GM12878 (cell line): ENCODE measurements around the gene OTOGL. TPM values are rescaled to one million over a fixed set of nuclear protein-coding genes. Genes with fewer than 3 reads are reported as not detected.

Experiments
- ATAC-seq: fragments of 200-7000 bp; cut with Tn5 transposase; 3 replicates; pipeline ENCODE4 v1.9.1; 2020; ENCODE audit warnings: mild to moderate bottlenecking, moderate library complexity
- BruUV-seq: library from RNA; stranded (reverse); fragments of 400-500 nt; replicated peaks from 2 replicates; lab custom pipeline; 2021; lab: Mats Ljungman, UMichigan
- CTCF ChIA-PET: fragments of 300-600 bp; sonication (Branson Sonifier 250); formaldehyde crosslinking; extraction: SDS; loops from one replicate; lab custom pipeline; 2021; ENCODE audit warnings: inconsistent platforms; lab: Yijun Ruan, JAX
- POLR2A ChIA-PET: fragments of 350-600 bp; formaldehyde crosslinking; extraction: SDS; loops from one replicate; lab custom pipeline; 2021; ENCODE audit warnings: inconsistent platforms; lab: Charles Lee
- RAD21 ChIA-PET: fragments of 300-600 bp; sonication (Branson Sonifier 250); formaldehyde crosslinking; loops from one replicate; lab custom pipeline; 2023; ENCODE audit warnings: antibody characterized with exemption; ENCODE audit not compliant: unreplicated experiment; lab: Charles Lee
- SMC1A ChIA-PET: fragments of 300-600 bp; sonication (Branson Sonifier 250); formaldehyde crosslinking; loops from one replicate; lab custom pipeline; 2023; ENCODE audit not compliant: unreplicated experiment, uncharacterized antibody; lab: Charles Lee
- DNase-seq: peaks from one replicate; pipeline ENCODE4 v3.0.0-alpha.2; 2011; ENCODE audit warnings: low read depth, low spot score
- FAIRE-seq: peaks from 3 replicates; lab custom pipeline; 2011; peaks lifted over from hg19 to GRCh38; lab: Jason Lieb, UNC
- H2AFZ ChIP-seq: 2 replicates; pipeline ENCODE4 v1.6.0; 2011; ENCODE audit warnings: low read depth, low read length, control low read depth; ENCODE audit not compliant: control insufficient read depth
- H3K27ac ChIP-seq: 2 replicates; pipeline ENCODE4 v1.5.1; 2011; ENCODE audit warnings: control low read depth; ENCODE audit not compliant: control insufficient read depth, insufficient read depth
- H3K27me3 ChIP-seq, 2 experiments: replicated peaks in 1 of 2; 2 replicates each; pipeline versions ENCODE4 v1.6.0 to v1.6.1; 2011; ENCODE audit warnings: low read length in 1 of 2; ENCODE audit not compliant: control insufficient read depth in 2 of 2, insufficient read depth in 2 of 2
- H3K36me3 ChIP-seq, 2 experiments: 2 replicates each; pipeline ENCODE4 v1.5.1; 2011; ENCODE audit warnings: low read length in 1 of 2; ENCODE audit not compliant: control insufficient read depth in 2 of 2, insufficient read depth in 2 of 2
- H3K4me1 ChIP-seq: 2 replicates; pipeline ENCODE4 v1.6.1; 2011; ENCODE audit warnings: mild to moderate bottlenecking, low read length, moderate library complexity, mixed read lengths; ENCODE audit not compliant: control insufficient read depth, insufficient read depth
- H3K4me2 ChIP-seq: 2 replicates; pipeline ENCODE4 v1.6.0; 2011; ENCODE audit warnings: control low read depth; ENCODE audit not compliant: control insufficient read depth, insufficient read depth
- H3K4me3 ChIP-seq: fragments of 200-600 bp; sonication (generic); 2 replicates; pipeline ENCODE4 v1.5.1; 2016
- H3K79me2 ChIP-seq: 2 replicates; pipeline ENCODE4 v1.6.0; 2011; ENCODE audit warnings: low read length; ENCODE audit not compliant: control insufficient read depth, insufficient read depth
- H3K9ac ChIP-seq: 2 replicates; pipeline ENCODE4 v1.8.0; 2011; ENCODE audit warnings: low read length, control low read depth, mixed read lengths; ENCODE audit not compliant: control insufficient read depth, insufficient read depth
- H3K9me3 ChIP-seq: replicated peaks from 3 replicates; pipeline ENCODE4 v1.5.1; 2011; ENCODE audit warnings: mild to moderate bottlenecking, low read length; ENCODE audit not compliant: control insufficient read depth, insufficient read depth
- H4K20me1 ChIP-seq: 2 replicates; pipeline ENCODE4 v1.6.0; 2011; ENCODE audit not compliant: control insufficient read depth, insufficient read depth
- EGR1 ChIP-seq, 2 experiments: IDR thresholded peaks; 1 replicate in 1 of 2; 2 replicates in 1 of 2; pipeline ENCODE4 v1.6.1; 2011 to 2012; ENCODE audit warnings: low read depth in 2 of 2, low read length in 2 of 2, borderline replicate concordance in 1 of 2, mild to moderate bottlenecking in 1 of 2, moderate library complexity in 1 of 2
- EP300 ChIP-seq, 2 experiments: fragments of 150-350 bp in 1 of 2; IDR thresholded peaks; 2 replicates each; pipeline ENCODE4 v1.6.1; 2011 to 2012; ENCODE audit warnings: low read depth in 2 of 2, low read length in 2 of 2, borderline replicate concordance in 1 of 2, improper control_type of control experiment in 1 of 2, inconsistent platforms in 1 of 2; ENCODE audit not compliant: control insufficient read depth in 1 of 2
- EZH2 ChIP-seq: IDR thresholded peaks from 2 replicates; pipeline ENCODE4 v1.6.1; 2012; ENCODE audit warnings: low read depth, mild to moderate bottlenecking, control low read depth, inconsistent platforms, low read length, borderline replicate concordance; ENCODE audit not compliant: control insufficient read depth
- JUND ChIP-seq: IDR thresholded peaks from 2 replicates; pipeline ENCODE4 v1.6.1; 2012; ENCODE audit warnings: low read depth, mild to moderate bottlenecking, low read length, improper control_type of control experiment, moderate library complexity
- MTA2 ChIP-seq: fragments of 450-650 bp; IDR thresholded peaks from 2 replicates; pipeline ENCODE4 v1.6.1; 2016; ENCODE audit warnings: low read depth, mild to moderate bottlenecking, moderate library complexity
- MYC ChIP-seq: IDR thresholded peaks from 2 replicates; pipeline ENCODE4 v1.6.1; 2011; ENCODE audit warnings: mild to moderate bottlenecking, low read length, moderate library complexity, inconsistent platforms; ENCODE audit not compliant: insufficient read depth, insufficient replicate concordance, insufficient read length, severe bottlenecking
- PAX8 ChIP-seq: fragments of 450-650 bp; IDR thresholded peaks from 2 replicates; pipeline ENCODE4 v1.6.1; 2017; ENCODE audit warnings: mild to moderate bottlenecking, moderate library complexity
- TBL1XR1 ChIP-seq: IDR thresholded peaks from 2 replicates; pipeline ENCODE4 v1.6.1; 2012; ENCODE audit warnings: low read depth, low read length, improper control_type of control experiment
- ZBED1 ChIP-seq: IDR thresholded peaks from 2 replicates; pipeline ENCODE4 v1.6.1; 2016; ENCODE audit warnings: borderline replicate concordance
- WGBS: methylation state at CpG from one replicate; pipeline ENCODE4 v1.1.6; 2016; ENCODE audit warnings: low lambda C conversion rate; ENCODE audit not compliant: insufficient replicate concordance, insufficient coverage; ENCODE audit errors: missing lambda C conversion rate; 5-methylcytosine and 5-hydroxymethylcytosine counted together
- in situ Hi-C: fragments of 300-500 bp; cut with MboI; formaldehyde crosslinking; loops from 9 replicates; pipeline ENCODE4 v1.14.3; 2018; ENCODE audit warnings: mixed read lengths
- intact Hi-C: fragments of 100-400 bp; cut with micrococcal nuclease; formaldehyde crosslinking; loops from one replicate; pipeline ENCODE4 v1.14.2; 2022; ENCODE audit not compliant: unreplicated experiment
- polyA plus RNA-seq, 11 experiments: library from polyadenylated mRNA; depleted of rRNA in 4 of 11; unstranded in 6 of 11; stranded (reverse) in 5 of 11; fragments of >200 nt; fragmentation: Nextera tagmentation in 4 of 11; fragmentation: Illumina TruSeq in 1 of 11; extraction: Ambion mirVana in 4 of 11; extraction: Trizol in 1 of 11; gene quantifications; 1 replicate in 1 of 11; 2 replicates in 10 of 11; pipeline versions ENCODE4 v1.2.1 to v1.2.3, GENCODE V29; 2011 to 2016; ENCODE audit warnings: inconsistent platforms in 2 of 11, missing spikeins in 2 of 11, low read depth in 1 of 11
- total RNA-seq, 4 experiments: library from RNA; depleted of rRNA in 3 of 4; stranded (reverse); fragments of >200 nt in 3 of 4; fragmentation: Illumina TruSeq in 1 of 4; extraction: Trizol in 1 of 4; gene quantifications; 2 replicates each; pipeline versions ENCODE4 v1.2.1 to v1.2.3, GENCODE V29; 2013 to 2021
- TF ChIP-seq, protein P1 (sequence below): fragments of 450-650 bp; IDR thresholded peaks from 2 replicates; pipeline ENCODE4 v1.6.1; 2017; ENCODE audit warnings: antibody characterized with exemption, mild to moderate bottlenecking, moderate library complexity

Gene OTOGL
- total and polyA plus RNA-seq, 10 of the 15 experiments (the other 5 are each of a cell fraction or from before 2014, with no cell fraction given) = 0.04 to 3.7 (median 0.27) TPM

DNA sequence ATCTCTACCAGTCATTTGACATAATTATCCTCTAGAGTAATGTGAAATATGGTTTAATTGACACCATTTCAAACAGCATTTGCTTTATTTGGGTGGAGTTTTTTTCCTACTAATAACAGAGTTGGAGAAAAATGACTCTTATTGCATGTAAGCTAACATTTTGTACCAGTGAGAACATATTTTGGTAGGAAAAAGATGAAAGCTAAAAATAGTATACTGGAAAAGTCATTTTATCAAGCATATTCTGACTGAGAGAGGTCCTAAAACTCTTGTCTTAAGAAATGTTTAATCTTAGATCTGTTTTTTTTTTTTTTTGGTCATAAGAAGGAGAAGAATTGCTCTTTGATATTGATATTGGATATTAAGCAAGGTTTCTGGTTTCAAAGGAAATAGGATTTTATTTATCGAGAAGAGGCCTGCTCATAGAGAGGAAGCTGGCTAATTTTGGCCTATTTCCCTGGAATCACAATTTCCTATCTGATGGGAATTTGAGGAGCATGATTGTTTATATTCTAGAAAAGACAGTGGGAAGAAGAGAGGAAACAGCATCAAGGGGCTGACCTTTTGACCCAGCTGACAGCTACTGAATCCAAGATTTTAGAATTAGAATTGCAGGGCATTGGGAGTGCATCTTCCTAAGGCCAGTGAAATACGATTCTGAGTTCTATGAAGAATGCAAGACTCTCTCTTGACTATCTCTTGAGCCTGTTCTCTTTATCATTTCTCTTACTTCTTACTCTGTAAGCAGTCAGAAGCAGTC lies 19.4 kb downstream of the OTOGL start:
- in situ Hi-C loops = no loop called here
- Histone ChIP-seq H3K27me3 (no peaks in the 10 kb centered on the region), H3K4me1 (no peaks in the 10 kb centered on the region), H3K36me3 (no peaks in the 10 kb centered on the region), H3K9me3 (no peaks in the 10 kb centered on the region), H3K79me2 (no peaks in the 10 kb centered on the region), H3K9ac (no peak overlapping the region), H3K27ac (no peak overlapping the region), H3K4me2 (no peak overlapping the region), H2AFZ (no peak overlapping the region), H3K4me3 (no peak overlapping the region), H4K20me1 (no peaks in the 10 kb centered on the region)
- no peak for TF ChIP-seq TBL1XR1
- TF ChIP-seq, protein P1, sequence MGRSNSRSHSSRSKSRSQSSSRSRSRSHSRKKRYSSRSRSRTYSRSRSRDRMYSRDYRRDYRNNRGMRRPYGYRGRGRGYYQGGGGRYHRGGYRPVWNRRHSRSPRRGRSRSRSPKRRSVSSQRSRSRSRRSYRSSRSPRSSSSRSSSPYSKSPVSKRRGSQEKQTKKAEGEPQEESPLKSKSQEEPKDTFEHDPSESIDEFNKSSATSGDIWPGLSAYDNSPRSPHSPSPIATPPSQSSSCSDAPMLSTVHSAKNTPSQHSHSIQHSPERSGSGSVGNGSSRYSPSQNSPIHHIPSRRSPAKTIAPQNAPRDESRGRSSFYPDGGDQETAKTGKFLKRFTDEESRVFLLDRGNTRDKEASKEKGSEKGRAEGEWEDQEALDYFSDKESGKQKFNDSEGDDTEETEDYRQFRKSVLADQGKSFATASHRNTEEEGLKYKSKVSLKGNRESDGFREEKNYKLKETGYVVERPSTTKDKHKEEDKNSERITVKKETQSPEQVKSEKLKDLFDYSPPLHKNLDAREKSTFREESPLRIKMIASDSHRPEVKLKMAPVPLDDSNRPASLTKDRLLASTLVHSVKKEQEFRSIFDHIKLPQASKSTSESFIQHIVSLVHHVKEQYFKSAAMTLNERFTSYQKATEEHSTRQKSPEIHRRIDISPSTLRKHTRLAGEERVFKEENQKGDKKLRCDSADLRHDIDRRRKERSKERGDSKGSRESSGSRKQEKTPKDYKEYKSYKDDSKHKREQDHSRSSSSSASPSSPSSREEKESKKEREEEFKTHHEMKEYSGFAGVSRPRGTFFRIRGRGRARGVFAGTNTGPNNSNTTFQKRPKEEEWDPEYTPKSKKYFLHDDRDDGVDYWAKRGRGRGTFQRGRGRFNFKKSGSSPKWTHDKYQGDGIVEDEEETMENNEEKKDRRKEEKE = no peak
- FAIRE-seq = no peak
- ChIA-PET SMC1A (interaction anchor here (0.6 to 1.3 kb wide), 3 partner anchors 24 to 176 kb away, joined by 3 to 4 read pairs (median 3); no protein-coding TSS in a partner anchor), RAD21 (no interaction called here), POLR2A (no interaction called here), CTCF (interaction anchor here (0.6 to 1.3 kb wide), 3 partner anchors 12 to 61 kb away, joined by 3 to 7 read pairs (median 5); no protein-coding TSS in a partner anchor)
- no peak for ATAC-seq
- no peak for DNase-seq
- WGBS = 42% methylated on average over 2 of the region's 2 CpGs
- no TSS peak for BruUV-seq
- intact Hi-C loops = no loop called here

DNA sequence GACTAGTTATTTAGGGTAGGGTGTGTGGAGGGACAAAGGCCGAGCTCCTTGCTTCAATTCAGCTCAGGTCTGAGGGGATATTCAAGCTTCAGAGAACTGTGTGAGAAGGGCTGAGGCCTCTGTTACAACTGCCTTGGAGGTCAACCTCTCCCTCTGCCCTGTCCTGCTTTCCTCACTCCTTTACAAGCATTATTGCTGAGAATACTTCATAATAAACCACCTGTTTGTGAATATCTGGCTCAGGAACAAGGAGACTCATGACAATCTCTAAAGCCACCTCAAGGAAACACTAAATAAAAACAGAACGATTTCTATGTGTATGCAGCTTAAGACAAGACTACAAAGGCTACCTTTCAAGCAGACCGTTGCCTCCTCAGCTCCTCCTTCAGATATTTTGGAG lies 21.7 kb downstream of the OTOGL start:
- Histone ChIP-seq H3K9ac (no peak overlapping the region), H3K9me3 (no peaks in the 10 kb centered on the region), H2AFZ (no peak overlapping the region), H3K27me3 (no peaks in the 10 kb centered on the region), H3K4me3 (no peak overlapping the region), H3K27ac (no peak overlapping the region), H3K36me3 (no peaks in the 10 kb centered on the region), H3K79me2 (no peaks in the 10 kb centered on the region), H3K4me2 (no peak overlapping the region), H3K4me1 (no peaks in the 10 kb centered on the region), H4K20me1 (no peaks in the 10 kb centered on the region)
- RAD21 ChIA-PET = no interaction called here
- POLR2A ChIA-PET = no interaction called here
- SMC1A ChIA-PET = no interaction called here
- in situ Hi-C loops = no loop called here
- intact Hi-C loops = no loop called here
- 5% methylated on average over 3 of the region's 3 CpGs for WGBS
- BruUV-seq = no TSS peak
- FAIRE-seq = no peak
- CTCF ChIA-PET = no interaction called here
- ATAC-seq = no peak
- DNase-seq = no peak
- no peak for TF ChIP-seq EGR1 (IDR thresholded peaks at IDR 0.05; ENCODE audit: borderline replicate concordance in 1 of 2, low read depth in 2 of 2, low read length in 2 of 2)
- no peak for TF ChIP-seq EP300 (IDR thresholded peaks at IDR 0.05; ENCODE audit: borderline replicate concordance in 1 of 2, control insufficient read depth in 1 of 2, low read depth in 2 of 2, low read length in 2 of 2)
- TF ChIP-seq MTA2 = no peak
- TF ChIP-seq EZH2 = no peak
- no peak for TF ChIP-seq JUND
- TF ChIP-seq PAX8 = no peak
- no peak for TF ChIP-seq MYC
- no peak for TF ChIP-seq ZBED1
